Neutrophil (primary cell): ENCODE measurements around the gene SSBP3.

ENCODE experiments used
- H3K27ac ChIP-seq: fragments of 200-600 bp; sonication (generic); 2 replicates; pipeline ENCODE4 v1.5.1; 2016; ENCODE audit warnings: mild to moderate bottlenecking, moderate library complexity
- H3K27me3 ChIP-seq: fragments of 200-600 bp; sonication (generic); 2 replicates; pipeline ENCODE4 v1.6.0; 2016; ENCODE audit warnings: mild to moderate bottlenecking
- H3K36me3 ChIP-seq: fragments of 200-600 bp; sonication (generic); 2 replicates; pipeline ENCODE4 v1.5.1; 2017
- H3K4me1 ChIP-seq, 2 experiments: fragments of 200-600 bp in 1 of 2; sonication (generic) in 1 of 2; 1 replicate in 1 of 2; 2 replicates in 1 of 2; pipeline versions ENCODE4 v1.5.1 to v1.6.1; 2013 to 2016; ENCODE audit warnings: low read depth in 1 of 2, low read length in 1 of 2, mild to moderate bottlenecking in 1 of 2, moderate library complexity in 1 of 2; ENCODE audit not compliant: control insufficient read depth in 1 of 2, insufficient read depth in 1 of 2
- H3K4me3 ChIP-seq, 2 experiments: fragments of 200-600 bp in 1 of 2; sonication (generic) in 1 of 2; 1 replicate in 1 of 2; 2 replicates in 1 of 2; pipeline ENCODE4 v1.5.1; 2013 to 2016; ENCODE audit warnings: low read depth in 1 of 2, low read length in 1 of 2, mild to moderate bottlenecking in 1 of 2, moderate library complexity in 1 of 2
- H3K9me3 ChIP-seq: fragments of 200-600 bp; sonication (generic); 2 replicates; pipeline ENCODE4 v1.5.1; 2016
- TF ChIP-seq, protein P1 (sequence below): fragments of 200-600 bp; sonication (generic); IDR thresholded peaks from 2 replicates; pipeline ENCODE4 v1.5.1; 2016; ENCODE audit warnings: antibody characterized with exemption

Gene SSBP3

DNA sequence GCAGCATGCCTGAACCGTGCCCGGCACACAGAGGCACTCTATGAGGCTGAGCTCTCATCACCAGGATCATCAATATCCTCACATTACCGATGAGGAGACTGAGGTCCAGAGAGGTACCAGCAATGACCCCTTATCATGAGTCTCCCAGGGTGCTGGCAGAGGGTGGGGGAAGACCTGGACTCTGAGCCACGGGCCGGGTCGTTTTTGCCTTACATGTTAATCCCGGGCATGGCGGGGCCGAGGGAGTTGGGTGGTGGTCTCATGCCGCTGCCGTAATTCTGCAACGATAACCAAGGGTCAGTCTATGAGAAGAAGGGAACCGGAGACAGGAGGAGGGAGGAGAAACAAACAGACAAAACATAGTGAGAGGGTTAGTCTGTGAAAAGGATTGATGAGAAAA is 163.2 kb downstream of the SSBP3 start:
- Histone ChIP-seq H3K27me3 (no peaks in the 10 kb centered on the region), H3K4me3 (no peak overlapping the region), H3K27ac (no peak overlapping the region), H3K9me3 (no peaks in the 10 kb centered on the region), H3K4me1 (peaks cover 14 to 17% of the 10 kb centered on the region in 2 experiments), H3K36me3 (peaks cover 1% of the 10 kb centered on the region)
- TF ChIP-seq, protein P1, sequence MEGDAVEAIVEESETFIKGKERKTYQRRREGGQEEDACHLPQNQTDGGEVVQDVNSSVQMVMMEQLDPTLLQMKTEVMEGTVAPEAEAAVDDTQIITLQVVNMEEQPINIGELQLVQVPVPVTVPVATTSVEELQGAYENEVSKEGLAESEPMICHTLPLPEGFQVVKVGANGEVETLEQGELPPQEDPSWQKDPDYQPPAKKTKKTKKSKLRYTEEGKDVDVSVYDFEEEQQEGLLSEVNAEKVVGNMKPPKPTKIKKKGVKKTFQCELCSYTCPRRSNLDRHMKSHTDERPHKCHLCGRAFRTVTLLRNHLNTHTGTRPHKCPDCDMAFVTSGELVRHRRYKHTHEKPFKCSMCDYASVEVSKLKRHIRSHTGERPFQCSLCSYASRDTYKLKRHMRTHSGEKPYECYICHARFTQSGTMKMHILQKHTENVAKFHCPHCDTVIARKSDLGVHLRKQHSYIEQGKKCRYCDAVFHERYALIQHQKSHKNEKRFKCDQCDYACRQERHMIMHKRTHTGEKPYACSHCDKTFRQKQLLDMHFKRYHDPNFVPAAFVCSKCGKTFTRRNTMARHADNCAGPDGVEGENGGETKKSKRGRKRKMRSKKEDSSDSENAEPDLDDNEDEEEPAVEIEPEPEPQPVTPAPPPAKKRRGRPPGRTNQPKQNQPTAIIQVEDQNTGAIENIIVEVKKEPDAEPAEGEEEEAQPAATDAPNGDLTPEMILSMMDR = no peak

DNA sequence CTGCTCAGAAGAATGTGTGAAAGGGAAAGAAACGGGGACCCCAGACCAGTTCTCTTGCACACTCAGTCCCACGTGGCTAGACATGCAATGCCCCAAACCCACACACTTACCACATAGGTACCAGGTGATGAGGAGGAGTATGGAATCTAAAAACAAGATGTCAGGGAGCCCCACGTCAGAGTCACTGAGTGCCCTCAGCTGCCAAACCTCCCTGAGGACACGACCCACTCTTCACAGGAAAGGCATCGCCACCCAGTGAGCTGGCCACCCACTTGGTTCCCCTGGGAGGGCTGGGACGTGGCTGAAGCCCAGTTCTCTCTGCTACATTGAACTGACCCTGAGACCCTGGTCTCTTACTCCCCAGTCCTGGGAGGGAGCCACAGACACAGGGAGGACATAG is 164.8 kb downstream of the SSBP3 start:
- TF ChIP-seq, protein P1 = no peak
- peaks cover 14 to 29% of the 10 kb centered on the region in 2 experiments for H3K4me1 ChIP-seq
- no peaks in the 10 kb centered on the region for H3K27me3 ChIP-seq
- H3K36me3 ChIP-seq = no peaks in the 10 kb centered on the region
- no peaks in the 10 kb centered on the region for H3K9me3 ChIP-seq
- no peak overlapping the region for H3K27ac ChIP-seq
- no peak overlapping the region for H3K4me3 ChIP-seq

DNA sequence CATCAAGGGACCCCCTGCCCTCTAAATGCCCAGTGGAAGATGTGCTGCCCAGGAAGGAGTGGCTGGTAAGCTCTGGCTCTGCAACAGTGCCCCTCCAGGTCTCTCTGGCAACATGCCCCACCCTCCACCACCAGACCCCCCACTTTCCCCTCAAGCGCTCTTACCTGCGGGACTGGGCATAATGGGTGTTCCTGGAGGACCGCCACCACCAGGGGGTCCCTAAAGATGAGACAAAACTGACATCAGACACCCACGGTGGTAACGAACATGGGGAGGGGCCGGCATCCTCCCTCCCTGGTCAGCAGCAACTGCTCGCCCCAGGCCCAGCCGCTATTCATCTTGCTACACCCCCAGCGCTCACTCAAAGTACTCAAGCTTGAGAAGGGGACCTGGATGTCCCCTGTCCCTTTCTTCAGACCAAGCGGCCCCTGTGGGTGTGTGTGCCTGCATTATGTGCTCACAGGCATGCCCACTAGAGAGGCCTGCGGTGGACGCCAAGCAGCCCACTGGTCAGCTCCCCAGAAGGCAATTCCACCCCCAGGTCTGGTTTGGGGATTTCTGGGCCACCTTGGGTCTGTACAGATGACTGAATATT is 165.4 kb downstream of the SSBP3 start:
- Histone ChIP-seq H3K4me3 (no peak overlapping the region), H3K27ac (no peak overlapping the region), H3K36me3 (no peaks in the 10 kb centered on the region), H3K4me1 (peaks cover 14 to 29% of the 10 kb centered on the region in 2 experiments), H3K9me3 (no peaks in the 10 kb centered on the region), H3K27me3 (no peaks in the 10 kb centered on the region)
- TF ChIP-seq, protein P1 = no peak

DNA sequence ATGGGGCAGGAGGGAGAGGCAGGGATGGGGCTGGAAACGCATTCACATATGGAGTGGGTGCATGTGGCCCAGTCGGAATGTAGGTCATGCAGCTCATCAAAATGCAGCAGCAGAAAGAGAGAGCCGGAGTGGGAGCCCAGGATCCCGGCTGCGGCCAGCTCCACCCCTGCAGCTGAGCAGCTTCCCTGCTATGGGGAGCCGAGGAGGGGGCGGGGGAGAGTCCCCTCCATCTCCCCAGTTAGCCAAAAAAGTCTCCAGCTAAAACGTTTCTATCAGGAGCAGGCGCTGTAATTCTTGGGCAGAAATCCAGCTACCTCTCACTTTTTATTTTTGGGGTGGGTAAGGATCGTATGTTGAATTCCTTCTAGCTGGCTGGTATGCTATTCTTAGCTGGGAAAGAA is 166.6 kb downstream of the SSBP3 start:
- no peak overlapping the region for H3K4me3 ChIP-seq
- no peaks in the 10 kb centered on the region for H3K27me3 ChIP-seq
- no peak overlapping the region for H3K27ac ChIP-seq
- TF ChIP-seq, protein P1 = no peak
- H3K9me3 ChIP-seq = no peaks in the 10 kb centered on the region
- H3K4me1 ChIP-seq = peaks cover 14 to 29% of the 10 kb centered on the region in 2 experiments
- no peaks in the 10 kb centered on the region for H3K36me3 ChIP-seq

DNA sequence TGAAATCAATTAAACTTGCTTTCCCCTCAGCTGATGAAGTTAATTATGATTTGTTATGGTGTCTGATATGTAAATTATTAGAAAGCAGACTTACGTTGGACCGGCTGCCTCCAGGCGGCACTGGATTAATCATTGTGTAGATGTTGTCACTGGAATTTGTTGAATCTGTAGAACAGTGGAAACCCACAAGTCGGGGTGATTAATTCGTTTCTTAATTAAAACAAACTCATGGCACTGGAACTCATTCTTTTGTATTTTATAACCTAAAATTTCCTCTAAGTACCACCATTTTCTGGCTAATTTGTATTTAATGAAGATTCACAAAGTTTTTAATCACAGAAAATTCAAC is 167.2 kb downstream of the SSBP3 start:
- Histone ChIP-seq H3K27me3 (no peaks in the 10 kb centered on the region), H3K4me1 (peaks cover 14 to 29% of the 10 kb centered on the region in 2 experiments), H3K36me3 (no peaks in the 10 kb centered on the region), H3K9me3 (no peaks in the 10 kb centered on the region), H3K4me3 (no peak overlapping the region), H3K27ac (no peak overlapping the region)
- TF ChIP-seq, protein P1 = no peak
